ENCODE measurements around the gene APPL2. TPM values are rescaled to one million over a fixed set of nuclear protein-coding genes. Genes with fewer than 3 reads are reported as not detected.

Gene APPL2
- total RNA-seq, 1 donor from 2014 or later, result 28.9 TPM

GRCh38 chr12:105142259-105142658 is 93.7 kb downstream of the APPL2 start:
- DNase-seq (ENCODE audit: low spot score in 2 of 2) (no peak), FAIRE-seq (no peak)

GRCh38 chr12:105141320-105141922 is 94.6 kb downstream of the APPL2 start:
- DNase-seq (ENCODE audit: low spot score in 2 of 2) (no peak), FAIRE-seq (no peak)

- DNase-seq (ENCODE audit: low spot score in 2 of 2) (no peak), FAIRE-seq (peak; percentile 72)
Measured at GRCh38 chr12:105138248-105138647, 97.7 kb downstream of the APPL2 start.

Other genes starting within 250 kb of the APPL2 start
- gene NOPCHAP1, start 249.9 kb downstream of the APPL2 start, total RNA-seq, result 12.6 TPM
- 4.9 TPM for gene ALDH1L2, start 151.7 kb downstream of the APPL2 start, total RNA-seq
- 73.0 TPM for gene WASHC4, start 128.4 kb downstream of the APPL2 start, total RNA-seq
- gene C12orf75, start 94.5 kb upstream of the APPL2 start, total RNA-seq, result 41.6 TPM